Activated T-cell treated with anti-CD3 and anti-CD28 coated beads, Interleukin-2, amount 50 U/mL, for 48 hours (primary cell): ENCODE results near the gene TMEM235.
A peak's percentile ranks its signal among the peaks of the same experiment; 100 is the strongest.

Experiments
- DNase-seq, 2 experiments: peaks; one replicate each; pipeline ENCODE4 v3.0.0-alpha.2; 2020

Gene TMEM235

GRCh38 chr17:78230996-78231935, at the start of gene TMEM235:
TSS of gene TMEM235 (plus strand) at chr17:78231631. CDS start at chr17:78232024, 393 bp downstream.
- DNase-seq, result no peak

GRCh38 chr17:78182504-78182903, 48.9 kb upstream of the TMEM235 start:
- no peak for DNase-seq

GRCh38 chr17:78183916-78184315, 47.5 kb upstream of the TMEM235 start:
- no peak for DNase-seq

- no peak for DNase-seq
Measured at GRCh38 chr17:78184351-78184750, 47.1 kb upstream of the TMEM235 start.

GRCh38 chr17:78184868-78185267, 46.6 kb upstream of the TMEM235 start:
- no peak for DNase-seq

- DNase-seq, result peak; percentile 34 to 47
Measured at GRCh38 chr17:78185981-78186691, 45.3 kb upstream of the TMEM235 start.

GRCh38 chr17:78186692-78187595, 44.5 kb upstream of the TMEM235 start, which contains the start of the genes AFMID and TK1:
TSS of gene AFMID (plus strand) at chr17:78187362. CDS start at chr17:78187371, 9 bp downstream.
TSS of gene TK1 (minus strand) at chr17:78187052. CDS start at chr17:78186994, 58 bp downstream.
- peak; percentile 99 for DNase-seq

- no peak for DNase-seq
Measured at GRCh38 chr17:78196716-78197115, 34.7 kb upstream of the TMEM235 start.

GRCh38 chr17:78197147-78197832, 34.1 kb upstream of the TMEM235 start:
- no peak for DNase-seq

- DNase-seq, result no peak
Measured at GRCh38 chr17:78200451-78200850, 31.0 kb upstream of the TMEM235 start.

- DNase-seq, result no peak
Measured at GRCh38 chr17:78202666-78203065, 28.8 kb upstream of the TMEM235 start.

- no peak for DNase-seq
Measured at GRCh38 chr17:78204387-78205123, 26.9 kb upstream of the TMEM235 start.

GRCh38 chr17:78205124-78205775, 26.2 kb upstream of the TMEM235 start:
- DNase-seq, result no peak

- no peak for DNase-seq
Measured at GRCh38 chr17:78206298-78206697, 25.1 kb upstream of the TMEM235 start.

- DNase-seq, result no peak
Measured at GRCh38 chr17:78208486-78208885, 22.9 kb upstream of the TMEM235 start.

GRCh38 chr17:78210111-78210510, 21.3 kb upstream of the TMEM235 start:
- DNase-seq, result no peak

GRCh38 chr17:78211032-78211431, 20.4 kb upstream of the TMEM235 start:
- no peak for DNase-seq

GRCh38 chr17:78214016-78214705, 17.3 kb upstream of the TMEM235 start, which contains the start of gene BIRC5:
TSS of gene BIRC5 (plus strand) at chr17:78214253. CDS start at chr17:78214317, 64 bp downstream.
- peak; percentile 94 to 95 for DNase-seq

- no peak for DNase-seq
Measured at GRCh38 chr17:78214706-78215061, 16.7 kb upstream of the TMEM235 start.
